ENCODE measurements around the gene ANKRD33. TPM values are rescaled to one million over a fixed set of nuclear protein-coding genes. Genes with fewer than 3 reads are reported as not detected.

Gene ANKRD33
- total RNA-seq, 4 donors from 2014 or later, result not detected

- DNase-seq (ENCODE audit: low spot score) (no peak), ATAC-seq (ENCODE audit: low FRiP score) (peak; percentile 41)
- TF ChIP-seq CTCF (IDR thresholded peaks at IDR 0.05), result no peak
Observed at GRCh38 chr12:51904951-51905470, 17.1 kb downstream of the ANKRD33 start.

GRCh38 chr12:51905471-51906429 is 17.8 kb downstream of the ANKRD33 start:
- peak; percentile 70 for DNase-seq (ENCODE audit: low spot score)
- peak; percentile 77 for ATAC-seq (ENCODE audit: low FRiP score)
- TF ChIP-seq CTCF (IDR thresholded peaks at IDR 0.05), result no peak

- DNase-seq (ENCODE audit: low spot score), result no peak
- no peak for TF ChIP-seq CTCF (IDR thresholded peaks at IDR 0.05)
- no peak for ATAC-seq (ENCODE audit: low FRiP score)
Observed at GRCh38 chr12:51906430-51907082, 18.7 kb downstream of the ANKRD33 start.

GRCh38 chr12:51907083-51907855 is 19.4 kb downstream of the ANKRD33 start, which contains the start of gene ACVRL1:
Gene ACVRL1 (plus strand): TSS chr12:51907504. CDS start chr12:51912475, 4,971 bp downstream.
- DNase-seq (ENCODE audit: low spot score) (no peak), ATAC-seq (ENCODE audit: low FRiP score) (no peak)
- TF ChIP-seq CTCF (IDR thresholded peaks at IDR 0.05), result no peak

GRCh38 chr12:51907856-51908425 is 20.0 kb downstream of the ANKRD33 start:
- no peak for TF ChIP-seq CTCF (IDR thresholded peaks at IDR 0.05)
- DNase-seq (ENCODE audit: low spot score) (no peak), ATAC-seq (ENCODE audit: low FRiP score) (no peak)

GRCh38 chr12:51908876-51909592 is 21.1 kb downstream of the ANKRD33 start:
- DNase-seq (ENCODE audit: low spot score), result no peak

More at GRCh38 chr12:51908876-51909592, 21.1 kb downstream of the ANKRD33 start:
- no peak for TF ChIP-seq CTCF (IDR thresholded peaks at IDR 0.05)
- ATAC-seq (ENCODE audit: low FRiP score), result no peak

Data from omental fat pad (tissue), 4 donors.